ENCODE data around the gene MFSD6L.

DNA sequence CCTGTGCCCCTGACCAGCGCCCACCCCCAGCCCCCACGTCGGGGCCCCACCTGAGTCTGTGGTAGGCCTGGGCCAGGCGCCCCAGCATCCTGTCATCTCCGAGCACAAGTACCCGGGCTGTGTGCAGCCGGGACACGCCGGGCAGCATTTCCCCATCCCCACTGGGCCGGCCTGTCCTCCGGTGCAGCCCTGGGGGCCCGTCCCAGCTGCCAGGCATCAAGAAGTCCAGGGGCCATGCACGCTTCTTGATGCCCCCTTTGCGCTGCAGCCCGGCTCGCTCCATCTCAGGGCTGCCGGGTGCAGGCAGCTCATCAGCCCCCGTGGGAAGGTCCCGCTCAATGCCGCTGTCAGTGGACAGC lies 29.3 kb upstream of the MFSD6L start:
- TF ChIP-seq, protein P1, sequence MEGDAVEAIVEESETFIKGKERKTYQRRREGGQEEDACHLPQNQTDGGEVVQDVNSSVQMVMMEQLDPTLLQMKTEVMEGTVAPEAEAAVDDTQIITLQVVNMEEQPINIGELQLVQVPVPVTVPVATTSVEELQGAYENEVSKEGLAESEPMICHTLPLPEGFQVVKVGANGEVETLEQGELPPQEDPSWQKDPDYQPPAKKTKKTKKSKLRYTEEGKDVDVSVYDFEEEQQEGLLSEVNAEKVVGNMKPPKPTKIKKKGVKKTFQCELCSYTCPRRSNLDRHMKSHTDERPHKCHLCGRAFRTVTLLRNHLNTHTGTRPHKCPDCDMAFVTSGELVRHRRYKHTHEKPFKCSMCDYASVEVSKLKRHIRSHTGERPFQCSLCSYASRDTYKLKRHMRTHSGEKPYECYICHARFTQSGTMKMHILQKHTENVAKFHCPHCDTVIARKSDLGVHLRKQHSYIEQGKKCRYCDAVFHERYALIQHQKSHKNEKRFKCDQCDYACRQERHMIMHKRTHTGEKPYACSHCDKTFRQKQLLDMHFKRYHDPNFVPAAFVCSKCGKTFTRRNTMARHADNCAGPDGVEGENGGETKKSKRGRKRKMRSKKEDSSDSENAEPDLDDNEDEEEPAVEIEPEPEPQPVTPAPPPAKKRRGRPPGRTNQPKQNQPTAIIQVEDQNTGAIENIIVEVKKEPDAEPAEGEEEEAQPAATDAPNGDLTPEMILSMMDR (IDR thresholded peaks at IDR 0.05; ENCODE audit: low read depth, low read length) = no peak
- no peak for TF ChIP-seq POLR2A (IDR thresholded peaks at IDR 0.05; ENCODE audit: extremely low read depth, insufficient read length)
- TF ChIP-seq MYC (IDR thresholded peaks at IDR 0.05; ENCODE audit: low read depth, low read length) = no peak
- TF ChIP-seq, protein P2, sequence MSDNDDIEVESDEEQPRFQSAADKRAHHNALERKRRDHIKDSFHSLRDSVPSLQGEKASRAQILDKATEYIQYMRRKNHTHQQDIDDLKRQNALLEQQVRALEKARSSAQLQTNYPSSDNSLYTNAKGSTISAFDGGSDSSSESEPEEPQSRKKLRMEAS (IDR thresholded peaks at IDR 0.05; ENCODE audit: low read depth, low read length) = no peak

Measured in NB4 (cell line).